ENCODE results near the gene TMEM163. TPM values are rescaled to one million over a fixed set of nuclear protein-coding genes. Genes with fewer than 3 reads are reported as not detected.

TMEM163 gene
- total RNA-seq, 4 donors from 2014 or later: not detected

GRCh38 chr2:134583462-134583861, 135.3 kb downstream of the TMEM163 start:
- TF ChIP-seq POLR2A (IDR thresholded peaks at IDR 0.05) (no peak), EP300 (IDR thresholded peaks at IDR 0.05) (no peak), CTCF (IDR thresholded peaks at IDR 0.05) (no peak)
- 67 to 75% methylated on average over 6 of the region's 6 CpGs for WGBS, 2 donors
- no peak for DNase-seq (ENCODE audit: low spot score in 2 of 2)

GRCh38 chr2:134582547-134582899, 136.3 kb downstream of the TMEM163 start:
- TF ChIP-seq POLR2A (IDR thresholded peaks at IDR 0.05): no peak
- 70 to 83% methylated on average over 2 of the region's 2 CpGs for WGBS, 2 donors
- H3K36me3 ChIP-seq: no peaks in the 10 kb centered on the region
- H3K27ac ChIP-seq: no peak overlapping the region
- H3K27me3 ChIP-seq: no peaks in the 10 kb centered on the region
- H3K4me1 ChIP-seq: no peaks in the 10 kb centered on the region
- DNase-seq (ENCODE audit: low spot score in 2 of 2): no peak
- H3K4me3 ChIP-seq: no peak overlapping the region
- H3K9me3 ChIP-seq: peaks cover 0 to 5% (median 0%) of the 10 kb centered on the region in 4 donors

More at GRCh38 chr2:134583462-134583861, 135.3 kb downstream of the TMEM163 start:
- Histone ChIP-seq H3K27ac (no peak overlapping the region), H3K4me1 (no peaks in the 10 kb centered on the region), H3K27me3 (no peaks in the 10 kb centered on the region), H3K4me3 (no peak overlapping the region), H3K36me3 (no peaks in the 10 kb centered on the region), H3K9me3 (peaks cover 0 to 12% (median under 1%) of the 10 kb centered on the region in 4 donors)

DNA sequence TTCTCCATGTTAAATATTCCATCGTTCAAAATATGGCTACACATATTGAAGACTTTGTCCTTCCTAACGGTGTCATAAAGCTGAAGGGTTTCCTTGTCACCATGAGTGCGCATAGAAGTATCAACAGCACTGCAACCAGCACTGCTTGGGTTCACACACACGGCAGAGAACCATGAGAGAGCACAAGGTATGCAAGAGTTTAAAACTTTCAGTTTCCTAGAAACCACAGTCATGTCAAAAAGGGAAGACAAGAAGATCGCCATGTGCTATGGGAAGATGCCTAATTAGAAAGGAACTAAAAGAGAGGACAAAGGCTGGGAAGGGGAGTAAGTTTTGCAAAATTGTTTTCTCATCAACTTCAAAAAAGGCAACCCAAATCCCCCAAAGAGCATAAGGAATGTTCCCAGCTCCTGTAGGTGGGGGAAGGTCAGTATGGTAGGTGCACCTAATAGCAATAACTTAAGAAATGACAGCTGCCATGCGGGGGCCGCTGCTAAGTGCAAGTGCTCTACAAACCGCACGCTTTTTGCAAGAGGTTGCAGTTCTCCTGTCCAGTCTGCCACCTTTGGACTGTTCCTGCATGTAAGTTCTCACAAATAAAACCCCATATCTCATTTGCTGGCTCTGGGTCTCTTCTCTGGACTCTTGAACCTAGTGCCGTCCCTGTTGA, 136.8 kb downstream of the TMEM163 start:
- Histone ChIP-seq H3K27ac (no peak overlapping the region), H3K27me3 (no peaks in the 10 kb centered on the region), H3K9me3 (peaks cover 0 to under 1% (median 0%) of the 10 kb centered on the region in 4 donors), H3K4me1 (no peaks in the 10 kb centered on the region), H3K36me3 (no peaks in the 10 kb centered on the region), H3K4me3 (no peak overlapping the region)
- TF ChIP-seq EP300 (IDR thresholded peaks at IDR 0.05) (no peak), POLR2A (IDR thresholded peaks at IDR 0.05) (no peak), CTCF (IDR thresholded peaks at IDR 0.05) (no peak)
- WGBS, 2 donors: 89 to 91% methylated on average over 10 of the region's 10 CpGs
- DNase-seq (ENCODE audit: low spot score in 2 of 2): no peak

GRCh38 chr2:134578316-134578715, 140.5 kb downstream of the TMEM163 start:
- no peak for DNase-seq (ENCODE audit: low spot score in 2 of 2)
- Histone ChIP-seq H3K9me3 (no peaks in the 10 kb centered on the region), H3K4me3 (no peak overlapping the region), H3K36me3 (no peaks in the 10 kb centered on the region), H3K4me1 (no peaks in the 10 kb centered on the region), H3K27ac (no peak overlapping the region), H3K27me3 (no peaks in the 10 kb centered on the region)
- WGBS, 2 donors: 76 to 78% methylated on average over 7 of the region's 7 CpGs
- no peak for TF ChIP-seq CTCF (IDR thresholded peaks at IDR 0.05)
- no peak for TF ChIP-seq POLR2A (IDR thresholded peaks at IDR 0.05)
- TF ChIP-seq EP300 (IDR thresholded peaks at IDR 0.05): no peak

DNA sequence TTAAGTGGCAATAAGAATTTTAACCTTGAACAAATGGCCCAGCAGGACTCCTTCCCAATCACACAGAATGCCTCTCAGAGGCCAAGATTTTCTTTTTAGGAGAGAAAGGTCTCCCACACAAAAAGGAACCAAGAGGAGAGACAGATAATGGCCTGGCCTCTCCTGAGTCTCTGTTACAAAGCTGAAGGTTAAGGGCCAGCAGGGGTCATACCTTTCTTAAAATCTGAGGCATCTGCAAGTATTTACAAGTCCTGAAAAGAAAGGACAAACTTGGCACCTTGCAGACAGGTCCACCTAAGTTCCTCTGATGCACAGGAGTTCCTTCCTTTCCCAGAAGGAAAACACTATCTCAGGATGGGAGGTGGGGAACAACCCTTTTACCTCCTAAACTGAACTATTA, 142.3 kb downstream of the TMEM163 start:
- H3K36me3 ChIP-seq: no peaks in the 10 kb centered on the region
- DNase-seq (ENCODE audit: low spot score in 2 of 2): no peak
- H3K4me1 ChIP-seq: no peaks in the 10 kb centered on the region
- H3K27me3 ChIP-seq: no peaks in the 10 kb centered on the region
- H3K27ac ChIP-seq: no peak overlapping the region
- H3K4me3 ChIP-seq: no peak overlapping the region
- no peaks in the 10 kb centered on the region for H3K9me3 ChIP-seq
- TF ChIP-seq POLR2A (IDR thresholded peaks at IDR 0.05): no peak
- no peak for TF ChIP-seq CTCF (IDR thresholded peaks at IDR 0.05)
- TF ChIP-seq EP300 (IDR thresholded peaks at IDR 0.05): no peak
